Activated T-helper 1 cell treated with Interleukin-2 at 50 U/mL for 16 hours (primary cell): ENCODE results near the gene PCIF1.
"Not testable (repeated sequence)": the region's sequence is repeated elsewhere in the genome, so short reads cannot be mapped to it uniquely, and the experiment has no call there.

Source experiments
- DNase-seq: peaks from one replicate; pipeline ENCODE4 v3.0.0-alpha.2; 2020; ENCODE audit warnings: low read depth

The PCIF1 gene

DNA sequence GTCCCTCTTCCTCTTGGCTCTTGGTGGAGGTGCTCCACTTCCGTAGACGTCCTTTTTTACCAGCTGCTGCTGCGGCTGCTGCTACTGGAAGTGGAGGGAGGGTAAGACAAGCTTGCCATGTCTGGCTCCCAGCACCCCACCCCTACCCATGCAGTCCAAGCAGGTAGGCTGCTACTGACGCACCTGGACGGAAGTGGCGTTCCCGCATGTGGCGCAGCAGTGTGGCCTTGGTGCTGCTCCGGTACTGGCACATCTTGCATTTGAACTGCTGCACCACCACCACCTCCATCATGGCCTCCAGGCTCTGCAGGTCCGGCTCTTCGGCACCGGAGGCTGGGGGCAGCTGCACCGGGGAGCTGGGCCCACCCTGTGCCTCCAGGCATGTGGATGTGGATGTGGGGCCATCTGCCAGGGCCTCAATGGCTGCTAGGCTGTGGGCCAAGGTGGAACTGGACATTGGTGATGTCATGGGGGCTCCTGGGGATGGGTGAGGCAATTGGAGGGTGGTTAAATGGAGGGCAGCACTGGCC is 33.1 kb downstream of the PCIF1 start:
- no peak for DNase-seq

DNA sequence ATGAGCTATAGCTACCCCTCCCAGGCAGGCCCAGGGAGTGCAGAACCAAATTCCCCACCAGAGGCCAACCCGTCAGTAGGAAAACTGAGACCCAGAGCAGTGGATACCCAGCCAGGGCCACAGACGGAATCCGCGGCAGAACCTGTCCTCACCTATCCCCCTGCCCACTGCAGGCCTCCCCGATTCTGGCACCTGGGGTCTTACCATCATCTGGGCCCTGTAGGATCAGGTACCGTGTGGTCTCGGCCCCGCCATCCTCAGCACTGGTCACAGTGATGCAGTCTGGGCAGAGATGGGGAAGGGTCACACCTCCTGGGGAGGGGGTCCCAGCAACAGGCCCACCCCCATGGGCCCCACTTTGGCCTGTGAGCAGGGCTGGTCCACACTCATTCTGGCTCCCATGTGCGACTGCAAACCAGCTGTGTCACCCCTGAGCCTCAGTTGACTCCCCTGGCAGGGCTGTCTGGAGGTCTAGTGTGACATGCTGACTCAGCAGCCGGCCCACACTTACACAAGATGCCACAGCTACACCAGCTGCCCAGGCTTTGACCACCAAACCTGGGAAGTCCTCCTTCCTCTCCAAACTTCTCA is 33.7 kb downstream of the PCIF1 start:
- no peak for DNase-seq

DNA sequence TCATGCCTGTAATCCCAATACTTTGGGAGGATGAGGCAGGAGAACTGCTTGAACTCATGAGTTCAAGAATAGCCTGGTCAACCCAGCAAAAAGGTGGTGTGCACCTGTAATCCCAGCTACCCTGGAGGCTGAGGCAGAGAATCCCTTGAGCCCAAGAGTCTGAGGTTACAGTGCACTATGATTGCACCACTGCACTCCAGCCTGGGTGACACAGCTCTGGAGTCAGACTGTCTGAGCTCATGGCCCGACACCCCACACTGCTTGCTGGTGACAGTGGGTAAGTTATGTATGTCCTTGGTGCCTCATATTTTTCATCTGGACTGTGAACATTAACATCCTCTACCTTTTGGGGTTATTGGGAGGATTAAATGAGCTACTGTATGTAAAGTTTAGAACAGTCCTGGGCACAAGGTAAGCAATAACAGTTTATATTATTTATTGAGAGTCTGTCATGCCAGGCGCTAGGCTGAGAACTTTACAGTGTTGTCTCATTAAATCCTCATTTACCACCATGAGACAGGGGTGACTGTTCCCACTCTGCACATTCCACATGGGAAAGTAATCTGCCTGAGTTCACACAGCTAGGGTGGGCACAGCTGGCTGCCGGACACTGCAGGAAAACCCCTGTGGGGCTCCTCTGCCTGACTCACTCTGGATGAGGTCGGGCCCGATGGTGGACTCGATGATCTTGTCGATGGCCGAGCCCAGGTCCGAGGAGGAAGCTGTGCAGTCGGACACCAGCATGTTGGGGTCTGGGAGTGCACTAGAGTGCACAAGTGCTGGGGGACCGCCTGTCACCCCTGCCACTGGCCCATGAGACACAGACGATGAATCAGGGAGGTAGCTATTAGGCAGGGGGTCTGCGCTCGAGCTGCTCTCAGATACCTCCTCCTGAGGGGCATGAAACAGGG is 34.6 kb downstream of the PCIF1 start:
- DNase-seq, result no peak

DNA sequence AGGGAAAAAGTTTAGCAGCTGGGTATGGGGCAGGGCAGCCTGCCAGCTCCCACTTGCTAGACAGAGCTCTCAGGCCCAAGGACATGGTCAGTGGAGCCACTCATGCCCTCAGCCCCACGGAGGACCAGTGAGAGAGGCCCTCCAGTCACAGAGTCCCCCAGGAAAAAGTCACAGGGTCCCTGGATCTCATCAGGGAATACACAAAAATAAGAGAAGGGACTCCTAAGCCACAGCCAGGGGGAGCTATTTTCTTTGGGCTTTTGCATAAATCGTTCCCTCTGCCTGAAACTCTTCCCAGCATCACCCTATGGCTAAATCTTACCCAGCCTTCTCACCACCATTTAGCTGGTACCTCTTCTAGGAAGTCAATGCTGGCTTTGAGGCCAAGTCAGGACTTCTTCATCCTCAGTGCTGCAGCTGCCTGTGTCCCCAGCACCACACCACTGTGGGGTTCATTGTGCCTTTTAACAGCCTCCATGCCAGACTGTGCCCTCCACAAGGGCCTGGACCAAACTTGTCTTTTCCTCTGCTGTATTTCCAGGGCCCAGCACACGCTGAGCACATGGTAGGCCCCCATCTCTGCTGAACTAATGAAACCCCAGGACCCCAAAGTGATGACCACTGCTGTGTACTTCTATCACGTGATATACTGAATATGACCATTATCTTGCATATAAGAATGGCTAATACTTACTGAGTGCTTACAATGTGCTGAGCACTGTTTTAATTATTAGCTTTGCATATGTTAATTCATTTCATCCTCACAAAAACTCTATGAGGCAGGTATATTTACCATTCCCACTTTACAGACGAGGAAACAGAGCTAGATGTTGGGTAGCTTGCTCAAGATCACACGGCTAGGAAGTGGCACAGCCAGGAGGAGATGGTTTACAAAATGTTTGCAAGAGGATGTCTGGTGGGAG is 35.5 kb downstream of the PCIF1 start:
- DNase-seq, result no peak

DNA sequence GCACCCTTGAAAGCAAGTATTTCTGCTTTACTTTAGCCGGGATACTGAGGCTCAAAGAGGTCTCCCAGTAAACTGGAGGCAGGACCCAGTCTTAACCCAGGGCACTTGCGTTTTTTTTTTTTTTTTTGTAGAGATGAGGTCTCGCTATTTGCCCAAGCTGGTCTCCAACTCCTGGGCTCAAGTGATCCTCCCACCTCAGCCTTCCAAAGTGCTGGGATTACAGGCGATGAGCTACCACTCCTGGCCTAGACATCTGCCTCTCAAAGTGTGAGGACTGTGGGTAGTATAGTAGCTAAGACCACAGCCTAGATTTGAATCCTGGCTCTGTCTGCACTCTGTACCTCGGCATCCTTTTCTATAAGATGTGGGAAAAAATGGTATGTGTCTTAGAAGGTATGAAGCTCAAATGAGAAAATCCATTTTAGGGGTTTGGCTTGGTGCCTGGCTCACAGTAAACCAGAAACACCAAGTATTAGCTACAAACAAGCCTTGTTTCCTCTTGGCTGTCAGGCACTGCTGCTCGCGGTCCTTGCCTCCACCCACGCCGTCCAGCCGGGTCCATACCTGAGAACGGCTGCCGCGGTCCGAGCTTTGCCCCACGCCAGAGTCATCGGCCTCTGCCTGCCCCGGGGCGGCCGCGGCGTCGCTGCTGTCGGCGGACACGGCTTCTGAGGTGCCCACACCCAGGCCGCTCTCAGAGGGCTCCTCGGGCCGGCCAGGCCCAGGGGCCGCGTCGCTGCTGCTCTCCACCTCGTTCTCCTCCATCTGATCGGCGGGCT is 36.4 kb downstream of the PCIF1 start:
- peak; percentile 14 for DNase-seq

DNA sequence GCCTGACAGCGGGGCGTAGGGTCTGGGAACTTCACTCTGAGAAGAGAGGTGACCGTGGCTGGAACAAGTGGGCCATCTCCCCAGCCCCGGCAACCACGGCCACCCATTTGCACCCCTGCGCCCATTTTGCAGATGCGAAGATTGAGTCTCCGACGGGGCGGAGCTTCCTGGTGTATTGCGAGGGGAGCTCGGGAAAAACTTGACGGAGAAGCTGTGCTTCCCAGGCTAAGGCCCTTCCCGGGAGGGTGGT is 36.9 kb downstream of the PCIF1 start:
- DNase-seq, result no peak

DNA sequence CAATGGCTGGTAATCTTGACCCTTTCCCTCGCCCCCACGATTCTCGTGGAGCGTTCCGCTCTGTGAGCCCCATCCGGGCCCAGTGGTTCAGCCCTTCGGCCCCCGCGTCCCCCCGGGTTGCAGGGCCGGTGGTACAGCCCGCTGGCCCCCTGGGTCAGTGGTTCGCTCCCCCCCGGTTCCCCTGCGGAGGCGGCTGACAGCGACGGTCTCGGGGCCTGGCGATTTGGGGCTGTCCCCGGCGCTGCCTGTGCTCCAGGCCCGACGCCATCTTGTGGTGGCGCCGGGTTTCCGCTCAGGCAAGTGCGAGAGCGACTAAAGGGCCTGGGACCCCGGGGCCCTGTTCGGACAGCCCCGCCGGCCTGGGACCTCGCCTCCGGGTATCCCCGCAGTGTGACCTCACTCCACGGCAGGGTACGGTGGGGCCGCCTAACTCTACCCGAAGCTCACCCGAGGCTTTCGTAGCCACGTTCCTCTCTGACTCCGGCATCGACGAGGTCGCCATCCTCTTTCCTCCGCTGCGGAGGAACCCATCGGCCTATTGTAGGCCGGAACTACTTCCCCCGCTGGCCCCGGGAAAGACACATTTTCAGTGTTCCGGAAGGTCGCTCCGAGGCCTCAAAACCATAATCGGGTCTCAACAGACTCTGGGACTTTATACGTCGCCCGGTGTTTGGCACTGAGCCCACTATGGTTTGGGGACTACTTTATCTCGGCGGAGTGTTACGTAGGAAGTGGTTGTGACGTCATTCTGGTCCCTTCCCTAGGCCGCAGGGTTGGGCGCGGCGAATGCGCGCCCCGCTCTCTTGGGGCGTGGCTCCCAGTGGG is 37.4 kb downstream of the PCIF1 start, which contains the start of gene ZNF335:
ZNF335 (minus strand) TSS at position 529 of the 825 bp plus-strand sequence. CDS start 793 bp downstream, outside the sequence.
- peak; percentile 92 for DNase-seq

DNA sequence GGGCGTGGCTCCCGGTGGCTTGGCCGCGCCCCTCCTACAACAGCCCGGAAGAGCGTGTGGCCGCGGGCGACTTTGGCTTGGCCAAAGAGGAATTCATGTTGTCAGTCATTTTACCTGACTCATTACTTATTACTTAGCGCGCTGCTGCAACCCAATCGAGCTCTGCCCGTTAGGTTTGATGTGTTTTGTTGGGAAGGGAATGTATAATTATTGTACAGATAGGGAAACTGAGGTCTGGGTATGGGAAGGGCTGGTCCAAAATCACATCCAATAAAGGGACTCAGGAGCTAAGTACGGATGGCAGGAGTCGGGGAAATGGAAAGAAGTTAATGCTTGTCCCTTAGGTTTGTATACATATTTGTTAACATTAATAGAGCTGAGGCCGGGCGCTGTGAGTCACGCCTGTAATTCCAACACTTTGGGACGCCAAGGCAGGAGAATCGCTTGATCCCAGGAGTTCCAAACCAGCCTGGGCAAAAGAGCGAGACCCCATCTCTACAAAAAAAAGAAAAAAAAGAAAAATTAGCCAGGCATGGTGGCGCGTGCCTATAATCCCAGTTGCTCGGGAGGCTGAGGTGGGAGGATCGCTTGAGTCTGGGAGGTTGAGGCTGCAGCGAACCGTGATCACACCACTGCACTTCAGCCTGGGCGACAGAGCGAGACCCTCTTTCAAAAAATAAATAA is 38.2 kb downstream of the PCIF1 start:
- no peak for DNase-seq

DNA sequence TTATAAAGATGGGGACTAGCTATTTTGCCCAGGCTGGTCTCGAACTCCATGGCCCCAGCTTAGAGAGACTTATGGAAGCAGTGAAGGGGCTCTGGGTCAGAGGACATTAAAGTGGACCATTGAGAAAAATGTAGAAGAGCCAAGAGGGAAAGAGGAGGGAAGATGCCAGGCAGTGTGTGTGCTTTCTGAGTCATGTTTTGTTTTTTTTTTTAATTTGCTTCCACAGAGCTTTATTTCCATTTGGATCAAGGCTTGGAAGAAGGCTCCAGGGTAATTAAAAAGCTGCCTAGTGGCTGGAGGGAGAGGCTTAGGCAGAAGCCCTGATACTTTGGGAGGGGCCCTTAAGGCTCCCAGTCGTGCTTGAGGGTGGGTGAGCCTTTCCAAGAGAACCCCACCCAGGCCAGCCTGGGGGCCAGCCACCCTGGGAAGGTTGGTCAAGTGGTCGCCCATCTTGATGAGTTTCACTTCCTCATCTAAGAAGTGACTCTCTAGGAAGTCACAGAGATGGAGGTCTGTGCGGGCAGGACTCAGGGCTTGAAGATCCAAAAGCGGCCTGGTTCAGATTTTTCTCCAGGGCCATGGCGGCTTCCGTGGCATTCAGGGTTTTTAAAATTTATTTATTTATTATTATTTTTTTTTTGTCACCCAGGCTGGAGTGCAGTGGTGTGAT is 40.5 kb downstream of the PCIF1 start:
- no peak for DNase-seq

DNA sequence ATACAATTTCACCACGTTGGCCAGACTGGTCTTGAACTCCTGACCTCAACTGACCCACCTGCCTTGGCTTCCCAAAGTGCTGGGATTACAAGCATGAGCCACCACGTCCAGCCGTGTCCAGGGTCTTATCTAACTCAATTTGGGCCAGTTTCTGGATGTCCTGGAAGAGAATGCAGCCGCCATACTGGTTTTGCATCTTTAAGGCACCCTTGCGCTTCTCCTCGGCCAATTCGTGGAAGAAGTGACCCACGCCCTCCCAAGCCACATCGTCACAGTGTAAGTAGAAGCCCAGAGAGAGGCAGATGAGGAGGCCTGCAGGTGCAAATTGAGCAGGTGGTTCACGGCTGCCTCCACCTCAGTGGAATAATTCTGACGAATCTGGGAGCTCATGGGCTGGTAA is 41.2 kb downstream of the PCIF1 start:
- DNase-seq, result no peak

DNA sequence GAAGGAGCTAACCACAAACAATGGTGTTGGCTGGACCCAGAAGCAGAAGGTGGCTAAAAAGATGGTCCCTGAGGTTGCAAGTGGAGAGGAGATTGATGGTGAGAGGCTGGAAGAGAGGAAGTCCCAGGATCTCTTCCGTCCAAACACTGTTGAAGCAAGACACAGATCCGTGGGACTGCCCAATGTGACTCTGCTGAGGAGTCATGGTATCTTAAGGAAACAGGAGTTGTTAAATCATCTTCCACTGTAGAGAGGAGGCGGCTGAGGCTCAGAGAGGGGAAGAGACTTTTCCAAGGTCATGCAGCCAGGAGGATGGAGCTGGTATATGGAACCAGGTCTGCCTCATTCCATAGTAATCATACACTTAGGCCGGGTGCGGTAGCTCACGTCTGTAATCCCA is 41.6 kb downstream of the PCIF1 start:
- no peak for DNase-seq

DNA sequence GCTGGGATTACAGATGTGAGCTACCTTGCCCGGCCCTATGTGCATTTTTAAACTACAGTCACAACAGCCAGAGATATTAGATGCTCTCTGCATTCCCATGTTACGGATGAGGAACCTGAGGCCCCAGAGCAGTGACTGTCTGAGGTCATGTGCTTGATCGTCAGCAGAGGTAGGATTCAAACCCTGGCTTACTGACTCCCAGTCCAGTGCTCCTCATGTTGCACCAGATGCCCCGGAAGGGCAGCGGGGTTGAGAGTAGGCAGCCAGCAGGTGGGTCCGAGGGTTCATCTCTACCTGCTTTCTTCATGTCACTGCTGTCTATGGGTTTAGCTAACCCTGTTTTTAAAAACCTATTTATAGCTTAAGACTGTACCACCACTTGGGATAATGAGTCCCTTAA is 46.8 kb downstream of the PCIF1 start:
- no peak for DNase-seq

DNA sequence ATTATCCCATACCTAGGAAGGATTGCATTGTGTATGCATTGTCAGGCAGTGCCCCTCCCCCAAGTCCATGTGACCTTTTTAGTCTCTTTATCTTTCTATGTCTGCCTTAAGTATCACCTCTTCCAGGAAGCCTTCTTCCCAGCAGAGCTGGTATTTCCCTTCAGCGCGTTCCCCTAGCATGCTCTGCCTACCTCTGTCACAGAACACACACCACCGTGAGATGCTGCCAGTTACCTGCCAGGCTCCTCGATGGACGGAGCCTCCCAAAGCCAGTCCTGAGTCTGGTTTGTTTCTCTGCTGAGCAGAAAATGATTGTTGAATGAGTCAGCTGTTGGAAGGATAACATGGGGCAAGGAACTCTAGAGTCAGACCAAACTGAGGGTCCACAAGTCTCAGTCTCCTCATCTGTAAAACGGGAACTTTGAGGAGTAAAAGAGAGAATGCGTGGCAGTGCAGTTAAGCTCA is 48.8 kb downstream of the PCIF1 start:
- DNase-seq, result no peak

DNA sequence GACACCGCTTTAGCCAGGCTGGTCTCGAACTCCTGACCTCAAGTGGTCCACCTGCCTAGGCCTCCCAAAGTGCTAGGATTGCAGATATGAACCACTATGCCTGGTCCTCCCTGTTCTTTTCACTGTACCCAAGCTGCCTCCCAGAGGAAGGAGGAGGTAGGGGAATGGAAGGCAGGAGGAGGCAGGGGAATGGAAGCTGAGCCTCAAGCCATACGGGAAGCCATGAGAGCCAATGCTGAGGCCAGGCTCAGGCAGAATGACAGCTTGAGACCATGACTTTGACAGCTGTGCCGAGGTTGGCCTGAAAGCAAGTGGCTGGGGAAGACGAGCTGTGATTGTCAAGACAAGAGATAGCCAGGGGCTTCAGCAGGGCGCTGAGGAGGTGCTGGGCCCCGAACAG is 51.1 kb downstream of the PCIF1 start:
- DNase-seq, result no peak

DNA sequence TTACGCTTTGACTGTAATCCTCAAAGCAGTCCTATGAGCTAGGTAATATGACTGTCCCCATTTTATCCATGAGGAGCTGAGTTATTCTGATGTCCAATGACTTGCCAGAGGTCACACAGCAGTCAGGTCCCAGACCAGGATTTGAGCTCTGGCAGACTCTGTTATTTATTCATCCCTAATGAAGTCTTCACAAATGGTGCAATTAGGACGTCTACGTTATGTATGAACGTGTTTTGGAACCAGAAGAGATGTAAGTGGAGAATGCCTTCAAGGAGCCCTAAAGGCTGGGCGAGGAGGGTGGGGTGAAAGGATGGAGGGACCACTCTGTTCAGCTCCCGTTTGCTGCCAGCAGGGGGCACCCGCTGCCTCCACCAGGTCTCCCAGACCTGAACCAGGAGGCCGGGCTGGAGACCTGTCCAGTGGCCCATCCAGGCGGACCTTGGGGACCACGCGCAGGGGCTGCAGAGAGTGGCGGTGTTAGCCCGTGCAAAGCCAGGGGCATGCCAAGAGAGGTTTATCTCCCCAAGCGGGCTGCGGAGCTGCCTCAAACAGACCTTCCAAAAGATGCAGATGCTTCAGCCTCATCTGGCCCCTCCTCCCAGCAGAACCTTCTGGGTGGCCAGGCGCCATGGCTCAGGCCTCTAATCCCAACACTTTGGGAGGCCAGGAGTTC is 52.8 kb downstream of the PCIF1 start:
- DNase-seq, result peak; percentile 60

DNA sequence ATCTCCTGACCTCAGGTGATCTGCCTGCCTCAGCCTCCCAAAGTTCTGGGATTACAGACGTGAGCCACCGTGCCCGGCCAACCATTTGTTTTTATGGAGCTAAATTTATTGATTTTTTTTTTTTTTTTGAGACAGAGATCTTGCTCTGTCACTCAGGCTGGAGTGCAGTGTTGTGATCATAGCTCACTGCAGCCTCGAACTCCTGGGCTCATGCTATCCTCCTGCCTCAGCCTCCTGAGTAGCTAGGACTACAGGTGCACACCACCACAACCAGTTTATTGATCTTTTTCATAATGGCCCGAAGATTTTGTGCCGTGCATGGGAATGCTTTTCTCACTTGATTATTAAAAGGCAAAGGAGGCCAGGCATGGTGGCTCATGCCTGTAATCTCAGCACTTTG is 54.3 kb downstream of the PCIF1 start:
- not testable (repeated sequence) for DNase-seq

DNA sequence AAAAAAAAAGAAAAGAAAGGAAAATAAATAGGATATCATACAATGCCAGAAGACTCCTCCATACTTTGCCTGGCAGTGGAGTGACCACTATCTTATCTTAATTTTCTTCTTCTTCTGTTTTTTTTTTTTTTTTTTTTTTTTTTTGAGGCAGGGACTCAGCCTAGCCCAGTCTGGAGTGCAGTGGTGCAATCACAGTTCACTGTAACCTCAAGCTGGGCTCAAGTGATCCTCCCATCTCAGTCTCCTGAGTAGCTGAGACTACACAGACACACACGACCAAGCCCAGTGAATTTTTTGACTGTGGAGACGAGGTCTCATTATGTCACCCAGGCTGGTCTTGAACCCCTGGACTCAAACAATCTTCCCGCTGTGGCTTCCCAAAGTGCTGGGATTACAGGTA is 57.1 kb downstream of the PCIF1 start:
- no peak for DNase-seq

DNA sequence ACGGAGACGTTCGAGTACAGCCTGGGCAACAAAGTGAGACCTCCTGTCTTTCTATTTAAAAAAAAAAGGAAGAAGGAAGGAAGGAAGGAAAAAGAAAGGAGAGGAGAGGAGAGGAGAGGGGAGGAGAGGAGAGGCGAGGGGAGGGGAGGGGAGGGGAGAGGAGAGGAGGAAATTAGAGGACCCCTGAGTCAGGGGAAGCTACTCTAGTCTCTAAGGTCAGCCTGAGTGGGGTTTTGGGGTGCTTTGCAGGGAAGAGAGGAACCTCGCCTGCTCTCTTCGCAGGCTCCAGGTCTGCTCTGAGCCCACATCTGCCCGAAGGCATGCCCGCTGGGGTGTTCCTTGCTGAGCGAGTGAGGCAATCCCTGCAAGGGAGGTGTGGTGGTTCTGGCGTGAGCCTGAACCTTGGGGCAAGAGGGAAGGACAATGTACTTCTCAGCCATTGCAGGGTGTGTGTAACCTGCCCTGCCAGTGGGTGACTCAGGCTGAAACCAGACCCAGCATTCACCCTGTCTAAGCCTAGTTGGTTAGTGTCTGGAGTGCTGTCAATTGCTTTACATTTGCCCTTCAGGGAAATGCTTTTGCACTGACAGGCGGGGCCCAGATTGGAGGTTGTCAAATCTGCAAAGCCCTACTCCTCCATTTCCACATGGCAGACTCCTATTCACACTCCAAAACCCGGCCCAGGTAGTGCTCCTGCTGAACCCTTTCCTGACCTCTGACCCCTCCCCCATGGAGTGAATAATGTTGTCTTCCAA is 58.9 kb downstream of the PCIF1 start:
- DNase-seq, result no peak
